ENCODE results near the gene HIKESHI.

The HIKESHI gene

DNA sequence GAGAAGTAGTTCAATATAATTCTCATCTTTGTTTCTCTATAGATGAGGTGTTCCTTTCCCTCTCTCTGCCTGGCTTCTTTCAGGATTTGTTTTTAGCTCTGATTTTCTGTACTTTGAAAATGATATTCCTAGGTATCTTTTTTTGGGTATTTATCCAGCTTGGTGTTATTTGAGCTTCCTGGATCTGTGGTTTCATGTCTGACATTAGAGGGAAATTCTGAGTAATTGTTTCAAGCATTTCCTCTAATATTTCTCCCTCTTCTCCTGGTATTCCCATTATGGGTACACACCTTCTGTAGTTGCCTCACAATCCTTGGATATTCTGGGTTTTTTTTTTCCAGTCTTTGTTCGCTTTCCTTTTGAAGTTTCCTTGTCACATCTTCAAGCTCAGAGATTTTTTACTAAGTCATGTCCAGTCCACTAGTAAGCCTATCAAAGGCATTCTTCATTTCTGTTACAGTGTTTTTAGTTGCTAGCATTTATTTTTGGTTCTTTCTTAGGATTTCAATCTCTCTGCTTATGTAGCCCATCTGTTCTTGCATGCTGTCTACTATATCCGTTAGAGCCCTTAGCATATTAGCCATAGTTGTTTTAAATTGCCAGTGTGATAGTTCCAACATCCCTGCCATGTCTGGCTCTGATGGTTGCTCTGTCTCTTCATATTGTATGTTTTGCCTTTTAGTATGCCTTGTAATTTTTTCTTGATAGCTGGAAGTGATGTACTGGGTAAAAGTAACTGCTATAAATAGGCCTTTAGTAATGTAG is 78.4 kb downstream of the HIKESHI start:
- DNase-seq = no peak

DNA sequence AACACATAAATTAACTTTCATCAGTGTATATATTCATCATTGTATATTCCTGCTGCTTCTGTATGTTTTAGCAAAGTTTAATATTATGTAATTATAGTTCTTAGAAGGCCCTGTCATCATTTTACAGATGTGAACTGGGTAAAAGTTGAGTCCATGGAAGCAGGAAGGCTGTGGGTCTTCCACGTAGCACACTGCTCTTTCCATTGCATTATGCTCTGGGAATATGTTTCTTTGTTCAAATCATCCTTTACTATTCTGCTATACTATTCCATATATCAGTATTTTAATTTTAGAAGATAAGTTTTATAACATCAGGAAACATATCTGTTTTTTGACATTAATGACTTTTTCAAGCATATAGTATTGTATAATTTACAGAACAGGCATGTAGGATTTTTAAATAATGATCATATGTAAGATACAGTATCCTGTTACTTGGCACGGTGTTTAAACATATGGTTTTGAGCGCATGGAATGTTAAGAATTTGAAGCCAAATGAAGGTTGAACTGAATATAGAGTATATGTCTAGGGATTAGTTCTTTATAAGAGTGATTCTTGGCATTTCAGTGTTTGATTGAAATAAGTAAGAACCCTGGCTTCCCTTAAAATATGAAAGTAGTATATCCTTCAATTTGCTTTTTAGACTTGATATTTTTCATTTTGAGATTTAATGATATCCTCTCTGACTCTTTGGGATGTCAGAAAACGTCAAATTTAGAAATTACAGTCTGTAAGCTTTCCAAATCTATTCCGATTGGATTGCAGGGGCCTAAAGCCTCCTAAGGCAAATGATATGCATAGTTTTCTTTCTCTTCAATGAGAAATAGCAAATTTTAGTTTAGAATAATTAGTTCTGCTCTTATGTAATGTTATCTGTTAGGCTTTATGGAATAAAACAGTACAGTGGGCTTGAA is 81.3 kb downstream of the HIKESHI start:
- no peak for DNase-seq

DNA sequence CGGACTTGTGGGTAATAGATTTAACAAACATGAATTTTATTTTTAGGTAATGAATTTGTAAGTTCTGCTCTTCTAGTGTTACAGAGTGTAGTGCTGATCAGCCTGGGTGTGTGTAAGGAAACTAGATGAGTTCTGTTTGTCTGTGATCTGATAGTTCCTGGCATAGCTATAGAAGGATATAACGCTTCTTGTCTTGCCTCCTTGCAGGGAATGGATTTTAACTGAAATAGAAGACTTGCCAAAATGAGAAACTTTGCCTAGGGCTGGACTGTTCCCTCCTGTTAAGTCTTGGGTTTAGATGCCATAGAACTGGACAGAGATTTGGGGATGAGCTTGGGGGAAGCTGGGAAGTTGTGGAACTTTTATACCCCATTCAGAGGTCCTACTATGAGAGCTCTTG is 84.2 kb downstream of the HIKESHI start:
- DNase-seq = no peak

DNA sequence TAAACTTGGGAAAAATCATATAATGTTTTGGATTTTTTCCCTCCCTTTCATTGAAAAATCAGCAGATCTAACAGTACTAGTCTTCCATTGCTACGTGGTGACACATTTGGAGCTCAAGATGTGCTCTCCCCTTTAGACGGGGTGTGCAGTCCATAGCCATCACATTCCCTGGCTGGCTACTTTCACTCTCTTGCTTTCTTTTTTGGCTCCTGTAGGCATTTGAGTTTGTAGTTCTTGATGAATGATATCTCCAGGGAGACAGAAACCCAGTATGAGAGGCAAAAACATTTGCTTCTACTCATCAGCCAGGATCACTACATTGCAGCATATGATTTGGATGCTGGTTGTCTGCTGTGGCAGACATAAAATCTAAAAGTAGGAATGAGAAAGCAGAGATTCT is 84.7 kb downstream of the HIKESHI start:
- no peak for DNase-seq

DNA sequence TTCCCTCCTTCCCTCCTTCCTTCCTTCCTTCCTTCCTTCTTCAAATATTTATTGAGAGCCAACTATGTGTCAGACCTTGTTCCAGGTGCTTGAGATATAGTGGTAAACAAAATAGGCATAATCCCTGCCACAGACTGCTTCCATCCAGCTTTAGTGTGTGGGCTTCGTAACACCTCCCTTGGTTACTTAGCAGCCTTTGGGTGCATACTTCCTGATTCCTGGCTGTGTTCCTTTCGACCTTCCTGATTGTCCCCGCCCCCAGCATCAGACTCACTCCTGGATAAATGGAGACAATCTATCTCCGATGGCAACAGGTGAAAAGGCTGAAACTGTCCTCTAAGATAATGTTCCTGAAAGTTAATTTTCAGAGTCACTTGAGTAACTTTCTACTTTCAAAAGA is 86.2 kb downstream of the HIKESHI start:
- DNase-seq = no peak

DNA sequence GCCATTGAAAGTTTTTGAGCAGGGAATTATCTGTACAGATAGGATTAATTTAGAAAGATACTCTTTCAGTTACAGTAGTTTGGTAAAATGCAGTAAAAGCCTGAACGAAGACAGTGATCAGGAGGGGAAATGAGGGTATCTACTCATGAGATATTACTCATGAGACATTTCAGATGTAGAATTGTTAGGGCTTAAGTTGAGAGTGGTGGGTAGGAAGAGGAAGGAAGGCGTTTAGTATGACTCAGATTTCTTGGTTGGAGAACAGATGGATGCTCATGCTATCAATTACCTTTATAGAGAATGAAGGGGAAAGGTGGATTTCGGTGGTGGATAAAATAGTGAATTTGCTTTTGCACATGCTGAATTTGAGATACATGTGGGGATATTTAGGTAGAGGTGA is 88.4 kb downstream of the HIKESHI start:
- DNase-seq = no peak

DNA sequence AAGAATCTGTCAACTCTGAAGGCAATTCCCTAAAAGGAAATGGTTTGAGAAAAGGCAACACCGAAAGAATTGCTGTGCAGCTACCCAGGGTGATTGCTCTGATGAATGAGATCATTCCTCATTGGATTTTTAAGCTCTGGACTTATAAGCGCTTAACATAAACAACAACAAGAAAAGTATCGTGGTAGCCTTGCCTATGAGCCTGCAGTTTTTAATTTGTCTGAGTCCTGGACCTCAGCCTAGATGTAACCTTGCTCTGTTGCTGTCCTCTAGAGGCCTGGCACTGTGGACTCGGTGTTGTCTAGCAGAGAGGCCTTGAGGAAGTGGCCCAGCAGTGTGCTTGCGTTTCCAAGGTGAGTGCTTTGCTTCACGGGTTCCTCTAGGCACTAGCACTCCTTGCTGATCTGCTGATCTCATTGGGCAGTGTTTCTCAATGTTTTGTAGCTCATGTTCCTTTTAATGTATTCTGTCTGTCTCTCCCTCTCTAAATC is 93.1 kb downstream of the HIKESHI start:
- DNase-seq = no peak
